RWPE2 (cell line): ENCODE data around the gene SLC43A2.
"Not testable (repeated sequence)": the region's sequence is repeated elsewhere in the genome, so short reads cannot be mapped to it uniquely, and the experiment has no call there.

Experiments
- ATAC-seq: fragments of 200-7000 bp; cut with Tn5 transposase; 3 replicates; pipeline ENCODE4 v1.9.1; 2021; ENCODE audit warnings: low read depth
- DNase-seq: peaks from one replicate; pipeline ENCODE4 v3.0.0-alpha.2; 2020; ENCODE audit warnings: low spot score
- H3K27ac ChIP-seq: fragments of 450-650 bp; 2 replicates; pipeline ENCODE4 v1.5.1; 2017; ENCODE audit warnings: mild to moderate bottlenecking; ENCODE audit not compliant: poor library complexity, severe bottlenecking
- H3K27me3 ChIP-seq: fragments of 250-450 bp; sonication (Bioruptor Pico); 2 replicates; pipeline ENCODE4 v1.5.1; 2021; ENCODE audit warnings: mild to moderate bottlenecking, moderate library complexity; ENCODE audit not compliant: insufficient read depth, poor library complexity, severe bottlenecking
- H3K36me3 ChIP-seq: fragments of 250-450 bp; sonication (Bioruptor Pico); 2 replicates; pipeline ENCODE4 v1.5.1; 2020; ENCODE audit warnings: low read depth, mild to moderate bottlenecking, moderate library complexity
- H3K4me1 ChIP-seq: fragments of 250-450 bp; sonication (Bioruptor Pico); 2 replicates; pipeline ENCODE4 v1.5.1; 2021; ENCODE audit warnings: mild to moderate bottlenecking, moderate library complexity; ENCODE audit not compliant: insufficient read depth, poor library complexity, severe bottlenecking
- H3K4me3 ChIP-seq: fragments of 250-450 bp; sonication (Bioruptor Pico); 2 replicates; pipeline ENCODE4 v1.5.1; 2021; ENCODE audit warnings: mild to moderate bottlenecking, moderate library complexity; ENCODE audit not compliant: severe bottlenecking
- H3K9me3 ChIP-seq: fragments of 250-450 bp; sonication (Bioruptor Pico); 2 replicates; pipeline ENCODE4 v1.5.1; 2021; ENCODE audit warnings: mild to moderate bottlenecking, moderate library complexity; ENCODE audit not compliant: severe bottlenecking
- CTCF ChIP-seq: fragments of 450-650 bp; IDR thresholded peaks from one replicate; pipeline ENCODE4 v1.5.1; 2017; ENCODE audit warnings: mild to moderate bottlenecking, moderate library complexity; ENCODE audit not compliant: poor library complexity, severe bottlenecking

SLC43A2 gene

GRCh38 chr17:1658100-1658499 lies 29.5 kb upstream of the SLC43A2 start:
- Histone ChIP-seq H3K4me1 (no peaks in the 10 kb centered on the region), H3K4me3 (no peak overlapping the region), H3K27ac (no peak overlapping the region), H3K27me3 (no peaks in the 10 kb centered on the region), H3K36me3 (peaks cover 100% of the 10 kb centered on the region), H3K9me3 (no peaks in the 10 kb centered on the region)
- ATAC-seq (no peak), DNase-seq (no peak)
- TF ChIP-seq CTCF, result no peak

GRCh38 chr17:1653735-1654134 lies 25.1 kb upstream of the SLC43A2 start:
- Histone ChIP-seq H3K4me3 (no peak overlapping the region), H3K27ac (no peak overlapping the region), H3K4me1 (no peaks in the 10 kb centered on the region), H3K9me3 (no peaks in the 10 kb centered on the region), H3K36me3 (peaks cover 82% of the 10 kb centered on the region), H3K27me3 (no peaks in the 10 kb centered on the region)
- no peak for ATAC-seq
- no peak for TF ChIP-seq CTCF
- DNase-seq, result no peak

GRCh38 chr17:1652794-1653193 lies 24.2 kb upstream of the SLC43A2 start:
- peaks cover 72% of the 10 kb centered on the region for H3K36me3 ChIP-seq
- not testable (repeated sequence) for H3K4me1 ChIP-seq, DNase-seq, H3K27ac ChIP-seq, ATAC-seq, H3K4me3 ChIP-seq, H3K27me3 ChIP-seq, H3K9me3 ChIP-seq

GRCh38 chr17:1651559-1651844 lies 22.9 kb upstream of the SLC43A2 start:
- no peak overlapping the region for H3K27ac ChIP-seq
- no peaks in the 10 kb centered on the region for H3K9me3 ChIP-seq
- no peaks in the 10 kb centered on the region for H3K27me3 ChIP-seq
- H3K4me3 ChIP-seq, result no peak overlapping the region
- no peak for TF ChIP-seq CTCF
- peaks cover 59% of the 10 kb centered on the region for H3K36me3 ChIP-seq
- no peaks in the 10 kb centered on the region for H3K4me1 ChIP-seq
- no peak for DNase-seq
- no peak for ATAC-seq

GRCh38 chr17:1650731-1651558 lies 22.3 kb upstream of the SLC43A2 start:
- no peaks in the 10 kb centered on the region for H3K27me3 ChIP-seq
- no peak for TF ChIP-seq CTCF
- no peaks in the 10 kb centered on the region for H3K9me3 ChIP-seq
- H3K27ac ChIP-seq, result peak overlapping the region; percentile 82
- H3K4me1 ChIP-seq, result no peaks in the 10 kb centered on the region
- DNase-seq, result no peak
- ATAC-seq, result no peak
- H3K36me3 ChIP-seq, result peaks cover 54% of the 10 kb centered on the region
- no peak overlapping the region for H3K4me3 ChIP-seq
